ENCODE data around the gene UBE2U.
A peak's percentile ranks its signal among the peaks of the same experiment; 100 is the strongest.

Gene UBE2U

DNA sequence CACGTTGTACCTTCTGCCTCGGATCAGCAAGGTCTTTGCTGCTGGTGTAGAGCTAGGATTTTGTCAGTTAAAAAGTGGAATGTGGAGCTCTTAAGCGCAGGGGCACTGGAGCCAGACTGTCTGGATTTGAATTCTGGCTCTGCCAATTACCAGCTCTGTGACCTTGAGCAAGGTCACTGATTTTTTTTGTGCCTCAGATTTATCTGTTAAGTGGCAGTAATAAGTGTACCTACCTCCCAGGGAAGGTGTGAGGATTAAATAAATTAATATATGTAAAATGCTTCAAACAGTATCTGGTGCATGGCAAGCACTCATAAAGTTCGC is 40.3 kb downstream of the UBE2U start:
- 0 out of 2 replicates have a peak, but pooled peaks cover 11% of the 10 kb centered on the region for H3F3A ChIP-seq (ENCODE audit: insufficient read depth)
- no peaks in the 10 kb centered on the region for H3K79me2 ChIP-seq (ENCODE audit: insufficient read depth, low read length)
- H3K9ac ChIP-seq (ENCODE audit: low read length): 0 out of 2 replicates have a peak overlapping the region, but pooled peaks have one; percentile 28
- 0 out of 2 replicates have a peak overlapping the region, but pooled peaks have one; percentile 10 for H3K27ac ChIP-seq (ENCODE audit: low read depth, low read length)
- TF ChIP-seq EZH2phosphoT487 (conservative IDR thresholded peaks at IDR 0.05; ENCODE audit: low read length): no peak
- TF ChIP-seq, protein P1, sequence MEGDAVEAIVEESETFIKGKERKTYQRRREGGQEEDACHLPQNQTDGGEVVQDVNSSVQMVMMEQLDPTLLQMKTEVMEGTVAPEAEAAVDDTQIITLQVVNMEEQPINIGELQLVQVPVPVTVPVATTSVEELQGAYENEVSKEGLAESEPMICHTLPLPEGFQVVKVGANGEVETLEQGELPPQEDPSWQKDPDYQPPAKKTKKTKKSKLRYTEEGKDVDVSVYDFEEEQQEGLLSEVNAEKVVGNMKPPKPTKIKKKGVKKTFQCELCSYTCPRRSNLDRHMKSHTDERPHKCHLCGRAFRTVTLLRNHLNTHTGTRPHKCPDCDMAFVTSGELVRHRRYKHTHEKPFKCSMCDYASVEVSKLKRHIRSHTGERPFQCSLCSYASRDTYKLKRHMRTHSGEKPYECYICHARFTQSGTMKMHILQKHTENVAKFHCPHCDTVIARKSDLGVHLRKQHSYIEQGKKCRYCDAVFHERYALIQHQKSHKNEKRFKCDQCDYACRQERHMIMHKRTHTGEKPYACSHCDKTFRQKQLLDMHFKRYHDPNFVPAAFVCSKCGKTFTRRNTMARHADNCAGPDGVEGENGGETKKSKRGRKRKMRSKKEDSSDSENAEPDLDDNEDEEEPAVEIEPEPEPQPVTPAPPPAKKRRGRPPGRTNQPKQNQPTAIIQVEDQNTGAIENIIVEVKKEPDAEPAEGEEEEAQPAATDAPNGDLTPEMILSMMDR (IDR thresholded peaks at IDR 0.05; ENCODE audit: insufficient read depth, low read length, poor library complexity, severe bottlenecking): no peak
- no peaks in the 10 kb centered on the region for H4K20me1 ChIP-seq (ENCODE audit: low read depth, low read length)
- H3K36me3 ChIP-seq (ENCODE audit: low read length): no peaks in the 10 kb centered on the region
- no peaks in the 10 kb centered on the region for H3K9me2 ChIP-seq (replicated peaks; ENCODE audit: insufficient read depth, low read length)
- peak overlapping the region; percentile 98 for H2AFZ ChIP-seq (ENCODE audit: low read depth, low read length, severe bottlenecking)
- H3K27me3 ChIP-seq (ENCODE audit: low read length): no peaks in the 10 kb centered on the region
- peak overlapping the region; percentile 69 for H3K4me2 ChIP-seq (ENCODE audit: low read depth, low read length, poor library complexity, severe bottlenecking)
- H3K4me3 ChIP-seq (ENCODE audit: insufficient read depth, low read length, poor library complexity, severe bottlenecking): peak overlapping the region; percentile 26
- H3K9me3 ChIP-seq (ENCODE audit: insufficient read depth, low read length): no peaks in the 10 kb centered on the region

DNA sequence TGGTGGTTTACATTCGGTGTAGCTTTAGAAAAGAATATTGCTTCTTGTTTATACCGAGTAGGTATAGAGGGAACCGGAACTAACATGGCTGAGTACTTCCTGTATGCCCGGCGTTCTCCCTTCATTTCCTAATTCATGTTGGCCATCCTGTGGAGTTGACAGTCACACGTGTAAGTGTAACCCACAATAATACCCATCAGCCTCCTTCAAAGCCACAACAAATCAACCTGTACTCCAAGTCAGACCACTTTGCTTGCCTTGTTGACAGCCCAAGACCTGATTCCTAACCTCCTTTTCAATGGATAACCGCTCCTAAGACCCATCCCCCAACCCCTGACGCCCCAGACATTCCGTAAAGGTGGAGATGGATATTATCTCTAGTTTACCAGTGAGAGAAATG is 42.1 kb downstream of the UBE2U start:
- Histone ChIP-seq H3K4me2 (ENCODE audit: low read depth, low read length, poor library complexity, severe bottlenecking) (peak overlapping the region; percentile 49), H3K9me2 (replicated peaks; ENCODE audit: insufficient read depth, low read length) (no peaks in the 10 kb centered on the region), H3K9ac (ENCODE audit: low read length) (no peak overlapping the region), H3K27me3 (ENCODE audit: low read length) (no peaks in the 10 kb centered on the region; the same call in 1 of the 2 replicates), H3F3A (ENCODE audit: insufficient read depth) (0 out of 2 replicates have a peak, but pooled peaks cover 11% of the 10 kb centered on the region), H3K36me3 (ENCODE audit: low read length) (no peaks in the 10 kb centered on the region), H3K9me3 (ENCODE audit: insufficient read depth, low read length) (no peaks in the 10 kb centered on the region), H2AFZ (ENCODE audit: low read depth, low read length, severe bottlenecking) (peak overlapping the region; percentile 98), H4K20me1 (ENCODE audit: low read depth, low read length) (no peaks in the 10 kb centered on the region), H3K27ac (ENCODE audit: low read depth, low read length) (peak overlapping the region; percentile 23; the same call in 1 of the 2 replicates), H3K79me2 (ENCODE audit: insufficient read depth, low read length) (no peaks in the 10 kb centered on the region), H3K4me3 (ENCODE audit: insufficient read depth, low read length, poor library complexity, severe bottlenecking) (no peak overlapping the region)
- TF ChIP-seq, protein P1 (IDR thresholded peaks at IDR 0.05; ENCODE audit: insufficient read depth, low read length, poor library complexity, severe bottlenecking): no peak

DNA sequence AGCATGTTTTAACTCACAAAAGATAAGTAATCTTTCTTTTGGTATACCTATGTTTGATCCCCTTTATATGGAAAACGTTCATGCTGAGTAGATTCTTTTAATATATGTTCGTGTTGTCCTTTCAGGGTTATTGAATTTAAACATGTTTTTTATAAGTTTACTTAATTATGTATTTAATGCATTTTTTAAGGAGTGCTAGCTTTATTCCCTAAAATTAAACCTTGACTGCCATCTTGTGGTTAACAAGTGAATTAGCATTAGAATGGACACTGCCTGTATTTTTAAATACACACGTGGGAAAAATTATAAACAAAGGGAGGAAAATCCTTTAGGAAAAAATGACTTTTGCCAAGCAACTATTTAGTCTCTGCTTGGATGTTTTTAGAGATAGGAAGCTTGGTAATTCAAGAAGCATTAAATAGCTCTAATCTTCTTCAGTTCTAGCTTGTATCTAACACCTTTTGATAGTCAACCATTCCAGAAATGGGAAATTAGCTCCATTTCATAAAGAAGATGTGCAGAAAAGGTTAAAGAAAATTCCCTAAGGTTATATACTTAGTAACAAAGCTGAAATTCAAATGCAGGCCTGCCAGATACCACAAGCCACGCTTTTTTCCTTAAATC is 43.0 kb downstream of the UBE2U start:
- H4K20me1 ChIP-seq (ENCODE audit: low read depth, low read length): no peaks in the 10 kb centered on the region
- TF ChIP-seq, protein P1 (IDR thresholded peaks at IDR 0.05; ENCODE audit: insufficient read depth, low read length, poor library complexity, severe bottlenecking): peak; percentile 67
- no peak for TF ChIP-seq EZH2phosphoT487 (conservative IDR thresholded peaks at IDR 0.05; ENCODE audit: low read length)
- no peak overlapping the region for H3K9ac ChIP-seq (ENCODE audit: low read length)
- no peaks in the 10 kb centered on the region for H3K36me3 ChIP-seq (ENCODE audit: low read length)
- H3K9me3 ChIP-seq (ENCODE audit: insufficient read depth, low read length): no peaks in the 10 kb centered on the region
- no peak overlapping the region for H3K27ac ChIP-seq (ENCODE audit: low read depth, low read length)
- H3K79me2 ChIP-seq (ENCODE audit: insufficient read depth, low read length): no peaks in the 10 kb centered on the region
- H3K27me3 ChIP-seq (ENCODE audit: low read length): no peaks in the 10 kb centered on the region; the same call in 1 of the 2 replicates
- H3K4me2 ChIP-seq (ENCODE audit: low read depth, low read length, poor library complexity, severe bottlenecking): no peak overlapping the region
- H3K4me3 ChIP-seq (ENCODE audit: insufficient read depth, low read length, poor library complexity, severe bottlenecking): no peak overlapping the region
- no peaks in the 10 kb centered on the region for H3K9me2 ChIP-seq (replicated peaks; ENCODE audit: insufficient read depth, low read length)
- H3F3A ChIP-seq (ENCODE audit: insufficient read depth): 0 out of 2 replicates have a peak, but pooled peaks cover 11% of the 10 kb centered on the region
- H2AFZ ChIP-seq (ENCODE audit: low read depth, low read length, severe bottlenecking): peak overlapping the region; percentile 98
